IPS-20b (cell line): Measurements from ENCODE around the gene B3GNT7.
"Not testable (repeated sequence)": the region's sequence is repeated elsewhere in the genome, so short reads cannot be mapped to it uniquely, and the experiment has no call there.

Source experiments
- H3K27ac ChIP-seq: one replicate; pipeline ENCODE4 v1.5.1; 2013; ENCODE audit warnings: low read length
- H3K27me3 ChIP-seq: 2 replicates; pipeline ENCODE4 v1.6.1; 2013; ENCODE audit warnings: mild to moderate bottlenecking, low read length, inconsistent platforms; ENCODE audit not compliant: insufficient read depth
- H3K36me3 ChIP-seq: 2 replicates; pipeline ENCODE4 v1.6.1; 2013; ENCODE audit warnings: low read depth, mild to moderate bottlenecking, inconsistent platforms, low read length, moderate library complexity; ENCODE audit not compliant: insufficient read depth
- H3K4me1 ChIP-seq: 2 replicates; pipeline ENCODE4 v1.6.1; 2013; ENCODE audit warnings: mild to moderate bottlenecking, control low read depth, inconsistent platforms, low read length, moderate library complexity; ENCODE audit not compliant: insufficient read depth
- H3K4me3 ChIP-seq: 2 replicates; pipeline ENCODE4 v1.5.1; 2013; ENCODE audit warnings: mild to moderate bottlenecking, low read length, inconsistent platforms
- H3K9ac ChIP-seq: 2 replicates; pipeline ENCODE4 v1.6.1; 2013; ENCODE audit warnings: low read depth, mild to moderate bottlenecking, inconsistent platforms, low read length, moderate library complexity
- H3K9me3 ChIP-seq: 2 replicates; pipeline ENCODE4 v1.6.1; 2013; ENCODE audit warnings: mild to moderate bottlenecking, low read depth, low read length, inconsistent platforms; ENCODE audit not compliant: insufficient read depth

Gene B3GNT7

DNA sequence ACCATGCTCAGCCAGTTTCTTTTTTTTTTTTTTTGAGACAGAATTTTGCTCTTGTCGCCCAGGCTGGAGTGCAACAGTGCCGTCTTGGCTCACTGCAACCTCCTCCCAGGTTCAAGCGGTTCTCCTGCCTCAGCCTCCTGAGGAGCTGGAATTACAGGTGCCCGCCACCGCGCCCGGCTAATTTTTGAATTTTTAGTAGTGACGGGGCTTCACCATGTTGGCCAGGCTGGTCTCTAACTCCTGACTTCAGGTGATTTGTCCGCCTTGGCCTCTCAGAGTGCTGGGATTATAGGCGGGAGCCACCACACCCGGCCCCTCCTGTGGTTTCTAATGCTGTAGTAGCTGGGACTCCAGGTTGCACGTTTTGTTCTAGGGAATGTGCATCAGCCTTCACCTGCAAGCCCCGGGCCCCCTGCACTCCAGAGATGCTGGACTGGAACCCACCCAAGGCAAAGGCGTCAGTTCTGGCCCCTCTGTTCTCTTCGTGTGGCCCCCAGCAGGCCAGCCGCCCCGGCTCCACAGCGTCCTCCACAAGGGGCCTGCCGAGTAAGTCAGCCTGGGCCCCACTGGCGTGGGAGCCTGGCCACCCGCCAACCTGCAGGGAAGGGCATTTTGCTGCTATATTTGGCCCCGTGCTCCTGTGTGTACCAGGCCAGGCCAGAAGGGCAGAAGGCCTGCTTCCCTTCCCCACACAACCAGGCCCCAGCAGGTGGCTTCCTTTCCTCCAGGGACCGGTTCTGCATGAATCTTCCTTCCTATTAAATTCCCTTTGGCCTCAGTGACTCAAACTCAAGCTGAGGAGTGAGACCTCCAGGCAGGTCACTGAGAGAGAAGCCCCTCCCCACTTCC lies 25.7 kb upstream of the B3GNT7 start:
- no peaks in the 10 kb centered on the region for H3K27me3 ChIP-seq
- H3K9ac ChIP-seq, result peak overlapping the region; percentile 78; the same call in 1 of the 2 replicates
- H3K36me3 ChIP-seq, result no peaks in the 10 kb centered on the region
- H3K27ac ChIP-seq, result peak overlapping the region; percentile 99
- H3K9me3 ChIP-seq, result no peaks in the 10 kb centered on the region
- peak overlapping the region; percentile 47; the same call in 1 of the 2 replicates for H3K4me3 ChIP-seq
- H3K4me1 ChIP-seq, result peaks cover 27% of the 10 kb centered on the region

DNA sequence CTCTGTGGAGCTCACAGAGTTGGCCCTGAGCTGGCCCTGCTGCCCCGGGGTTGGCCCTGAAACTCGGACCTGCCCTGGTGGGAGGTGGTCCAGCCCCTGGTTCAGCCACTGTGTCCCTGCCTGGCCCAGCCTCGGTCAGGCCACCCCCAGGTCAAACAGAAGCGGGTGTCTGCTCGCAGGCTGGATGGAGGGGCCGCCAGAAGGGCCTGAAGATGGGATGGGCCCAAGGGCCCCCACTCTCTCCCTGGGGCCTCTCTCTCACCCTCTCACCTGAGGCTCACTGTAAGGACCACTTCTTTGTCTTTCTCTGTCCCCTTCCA lies 25.1 kb upstream of the B3GNT7 start:
- H3K4me1 ChIP-seq, result peaks cover 29% of the 10 kb centered on the region
- H3K36me3 ChIP-seq, result no peaks in the 10 kb centered on the region
- peak overlapping the region; percentile 78 for H3K9ac ChIP-seq
- H3K4me3 ChIP-seq, result peak overlapping the region; percentile 47; the same call in 1 of the 2 replicates
- H3K27me3 ChIP-seq, result no peaks in the 10 kb centered on the region
- peak overlapping the region; percentile 99 for H3K27ac ChIP-seq
- H3K9me3 ChIP-seq, result no peaks in the 10 kb centered on the region

DNA sequence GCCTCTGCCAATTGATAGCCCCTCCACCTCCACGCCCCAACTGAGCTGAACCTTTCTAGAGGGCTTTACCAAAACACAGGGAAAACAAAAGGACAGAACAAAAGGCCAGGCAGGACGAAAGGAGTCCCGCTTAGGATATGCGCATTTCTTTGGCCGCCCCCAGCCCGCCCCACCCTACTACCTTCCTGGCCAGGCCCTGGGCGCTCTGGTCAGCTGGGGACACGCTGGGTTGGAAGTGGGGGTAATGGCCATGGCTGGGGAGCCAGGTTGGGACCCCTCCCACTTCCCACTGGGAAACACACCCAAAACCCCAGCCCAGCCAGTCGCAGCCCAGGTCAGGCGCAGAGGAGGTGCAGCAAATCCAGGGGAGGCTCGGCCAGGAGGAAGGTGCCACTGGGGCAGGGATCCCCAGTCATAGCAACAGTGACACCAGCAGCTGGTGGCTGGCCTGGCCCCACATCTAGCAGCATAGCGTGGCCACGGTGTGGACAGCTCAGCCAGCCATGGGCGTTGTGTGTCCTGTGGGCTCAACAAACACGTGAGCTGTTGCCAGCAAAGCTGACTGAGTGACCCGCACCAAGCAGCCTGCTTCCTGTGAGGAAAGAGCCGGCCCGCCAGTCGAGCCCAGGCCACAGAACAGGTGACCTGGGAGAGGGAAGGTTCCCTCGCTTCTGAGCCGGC lies 24.6 kb upstream of the B3GNT7 start:
- peak overlapping the region; percentile 78 for H3K9ac ChIP-seq
- H3K36me3 ChIP-seq, result no peaks in the 10 kb centered on the region
- H3K27ac ChIP-seq, result peak overlapping the region; percentile 99

DNA sequence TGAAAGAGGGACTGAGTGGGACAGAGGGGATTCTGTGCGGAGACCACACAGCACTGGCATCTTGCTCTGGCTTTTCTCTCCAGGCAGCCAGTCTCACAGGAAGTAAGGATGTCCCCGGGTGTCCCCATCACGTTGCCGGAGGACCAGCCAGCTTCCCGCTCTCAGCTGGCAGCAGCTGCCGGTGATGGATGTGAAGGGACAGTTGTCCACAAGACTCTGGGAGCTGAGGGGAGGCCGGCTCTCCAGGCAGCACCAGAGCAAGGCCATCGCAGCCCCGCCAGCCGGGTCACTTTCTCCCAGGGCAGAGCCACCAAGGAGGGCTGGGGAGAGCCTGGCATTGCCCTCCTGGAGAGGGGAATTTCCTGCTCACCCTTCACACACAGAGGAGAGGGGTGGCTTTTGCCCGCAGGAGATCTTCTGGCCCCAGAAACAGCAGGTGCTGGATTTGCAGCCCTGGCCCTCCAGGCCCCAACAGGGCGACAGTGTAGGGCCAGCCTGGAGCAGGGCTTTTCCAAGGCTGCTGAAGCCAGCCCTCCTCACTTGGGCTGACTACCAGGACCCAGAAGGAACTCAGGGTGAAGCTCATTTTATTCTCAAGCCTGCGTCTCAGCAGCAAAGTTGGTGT lies 24.0 kb upstream of the B3GNT7 start:
- Histone ChIP-seq H3K27ac (peak overlapping the region; percentile 99), H3K4me1 (peaks cover 36% of the 10 kb centered on the region), H3K9ac (peak overlapping the region; percentile 78; the same call in 1 of the 2 replicates), H3K4me3 (no peak overlapping the region), H3K27me3 (no peaks in the 10 kb centered on the region), H3K9me3 (no peaks in the 10 kb centered on the region), H3K36me3 (no peaks in the 10 kb centered on the region)

More for the DNA sequence above, 24.6 kb upstream of the B3GNT7 start:
- no peaks in the 10 kb centered on the region for H3K9me3 ChIP-seq
- peaks cover 33% of the 10 kb centered on the region for H3K4me1 ChIP-seq
- peak overlapping the region; percentile 47; the same call in 1 of the 2 replicates for H3K4me3 ChIP-seq
- H3K27me3 ChIP-seq, result no peaks in the 10 kb centered on the region

DNA sequence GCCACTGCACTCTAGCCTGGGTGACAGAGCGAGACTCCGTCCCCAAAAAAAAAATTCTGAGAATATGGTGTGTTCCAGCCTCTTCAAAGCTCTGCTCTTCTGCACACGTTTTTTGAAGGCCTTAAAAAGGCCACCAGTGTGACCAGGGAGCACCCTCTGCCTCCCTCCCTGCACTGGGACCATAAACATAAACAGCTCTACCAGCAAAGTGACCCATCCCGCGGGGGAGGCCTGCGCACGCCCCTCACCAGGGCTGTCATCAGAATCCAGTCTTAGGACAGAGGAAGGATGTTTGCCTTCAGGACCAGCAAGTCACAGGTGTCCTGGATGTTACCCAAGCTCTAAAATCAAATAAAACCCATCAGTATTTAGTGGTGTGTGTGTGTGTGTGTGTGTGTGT lies 23.2 kb upstream of the B3GNT7 start:
- Histone ChIP-seq H3K27ac (no peak overlapping the region), H3K27me3 (no peaks in the 10 kb centered on the region), H3K36me3 (no peaks in the 10 kb centered on the region), H3K4me1 (peaks cover 42% of the 10 kb centered on the region), H3K9me3 (no peaks in the 10 kb centered on the region), H3K4me3 (no peak overlapping the region), H3K9ac (no peak overlapping the region)

DNA sequence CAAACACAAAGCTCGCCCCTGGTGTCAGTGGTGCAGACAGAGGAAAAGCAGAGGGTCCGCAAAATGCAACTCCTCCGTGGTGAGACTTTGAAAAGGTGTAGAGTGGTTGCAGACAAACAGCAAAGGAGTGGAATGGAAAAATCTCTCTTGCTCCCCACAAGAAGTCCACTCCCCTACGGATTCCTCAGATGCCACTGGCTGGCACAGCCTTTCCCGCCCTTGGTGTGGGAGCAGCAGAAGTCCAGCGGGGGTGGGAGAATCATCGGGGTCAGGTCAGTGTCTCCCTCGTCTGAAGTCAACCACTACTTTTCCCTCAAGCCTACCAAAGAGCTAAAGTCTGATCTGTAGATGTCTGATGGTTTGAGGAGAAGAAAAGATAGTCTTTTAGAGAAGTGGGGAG lies 22.3 kb upstream of the B3GNT7 start:
- Histone ChIP-seq H3K27me3 (no peaks in the 10 kb centered on the region), H3K9ac (no peak overlapping the region), H3K27ac (no peak overlapping the region), H3K9me3 (no peaks in the 10 kb centered on the region), H3K4me1 (peaks cover 47% of the 10 kb centered on the region), H3K4me3 (no peak overlapping the region), H3K36me3 (no peaks in the 10 kb centered on the region)

DNA sequence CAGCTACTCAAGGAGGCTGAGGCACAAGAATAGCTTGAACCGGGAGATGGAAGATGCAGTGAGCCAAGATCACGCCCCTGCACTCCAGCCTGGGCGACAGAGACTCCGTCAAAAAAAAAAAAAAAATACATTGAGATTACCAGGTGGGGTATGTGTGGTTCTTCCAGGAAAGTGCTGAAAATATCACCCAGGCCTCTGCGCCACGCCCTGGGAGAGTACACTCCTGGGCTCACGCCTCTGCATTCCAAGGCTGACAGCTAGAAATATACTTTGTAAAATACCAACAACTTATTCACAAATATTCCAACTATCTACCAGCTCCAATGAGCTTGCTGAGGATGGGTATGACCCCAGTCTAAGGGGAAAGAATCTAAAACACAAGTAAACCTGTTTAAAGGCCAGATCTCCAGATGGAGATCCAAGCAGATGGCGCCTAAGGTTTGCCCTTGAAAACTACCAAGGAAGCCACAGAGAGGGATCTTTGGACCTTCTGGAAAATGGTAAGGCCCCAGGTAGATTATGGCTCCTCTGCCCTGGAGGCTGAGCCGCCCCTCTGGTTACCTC lies 21.6 kb upstream of the B3GNT7 start:
- H3K27me3 ChIP-seq, result no peaks in the 10 kb centered on the region
- H3K9me3 ChIP-seq, result no peaks in the 10 kb centered on the region
- H3K9ac ChIP-seq, result no peak overlapping the region
- no peak overlapping the region for H3K27ac ChIP-seq
- H3K4me3 ChIP-seq, result no peak overlapping the region
- peaks cover 49% of the 10 kb centered on the region for H3K4me1 ChIP-seq
- no peaks in the 10 kb centered on the region for H3K36me3 ChIP-seq

DNA sequence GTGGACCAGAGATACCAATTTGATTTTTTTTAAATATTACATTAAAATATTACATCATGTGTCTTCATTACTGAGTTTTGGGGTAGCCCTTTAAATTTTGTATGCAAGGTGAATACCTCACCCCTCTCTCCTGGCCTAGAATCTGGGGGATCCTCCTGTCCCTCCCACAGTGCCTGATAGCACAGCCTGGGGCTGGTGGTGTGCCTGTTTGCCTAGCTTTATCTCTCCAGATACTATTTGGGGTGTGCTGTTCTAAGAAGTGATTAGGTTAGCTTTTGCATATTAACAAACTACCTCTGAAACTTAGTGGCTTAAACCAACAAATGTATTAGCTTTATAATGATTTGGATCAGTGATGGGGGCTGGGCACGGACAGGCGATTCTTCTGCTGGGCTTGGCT lies 20.7 kb upstream of the B3GNT7 start:
- Histone ChIP-seq H3K9me3 (no peaks in the 10 kb centered on the region), H3K36me3 (no peaks in the 10 kb centered on the region), H3K4me3 (no peak overlapping the region), H3K9ac (no peak overlapping the region; the same call in 1 of the 2 replicates), H3K27me3 (no peaks in the 10 kb centered on the region), H3K27ac (peak overlapping the region; percentile 58), H3K4me1 (peaks cover 48% of the 10 kb centered on the region)

DNA sequence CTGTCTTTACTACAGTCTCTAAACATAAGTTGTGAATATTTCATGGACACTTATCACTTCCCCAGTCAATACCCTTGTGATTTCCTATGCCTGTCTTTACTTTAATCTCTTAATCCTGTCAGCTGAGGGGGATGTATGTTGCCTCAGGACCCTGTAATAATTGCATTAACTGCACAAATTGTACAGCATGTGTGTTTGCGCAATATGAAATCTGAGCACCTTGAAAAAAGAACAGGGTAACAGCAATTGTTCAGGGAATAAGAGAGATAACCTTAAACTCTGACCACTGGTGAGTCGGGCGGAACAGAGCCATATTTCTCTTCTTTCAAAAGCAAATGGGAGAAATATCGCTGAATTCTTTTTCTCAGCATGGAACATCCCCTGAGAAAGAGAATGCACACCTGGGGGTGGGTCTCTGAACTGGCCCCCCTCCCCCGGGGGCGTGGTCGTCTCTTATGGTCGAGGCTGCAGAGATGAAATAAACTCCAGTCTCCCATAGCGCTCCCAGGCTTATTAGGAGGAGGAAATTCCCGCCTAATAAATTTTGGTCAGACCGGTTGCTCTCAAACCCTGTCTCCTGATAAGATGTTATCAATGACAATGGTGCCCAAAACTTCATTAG lies 19.4 kb upstream of the B3GNT7 start:
- not testable (repeated sequence) for H3K27me3 ChIP-seq, H3K4me3 ChIP-seq, H3K9me3 ChIP-seq, H3K27ac ChIP-seq, H3K36me3 ChIP-seq
- peak overlapping the region; percentile 59; the same call in 1 of the 2 replicates for H3K9ac ChIP-seq
- H3K4me1 ChIP-seq, result peaks cover 37% of the 10 kb centered on the region; the same call in 1 of the 2 replicates

DNA sequence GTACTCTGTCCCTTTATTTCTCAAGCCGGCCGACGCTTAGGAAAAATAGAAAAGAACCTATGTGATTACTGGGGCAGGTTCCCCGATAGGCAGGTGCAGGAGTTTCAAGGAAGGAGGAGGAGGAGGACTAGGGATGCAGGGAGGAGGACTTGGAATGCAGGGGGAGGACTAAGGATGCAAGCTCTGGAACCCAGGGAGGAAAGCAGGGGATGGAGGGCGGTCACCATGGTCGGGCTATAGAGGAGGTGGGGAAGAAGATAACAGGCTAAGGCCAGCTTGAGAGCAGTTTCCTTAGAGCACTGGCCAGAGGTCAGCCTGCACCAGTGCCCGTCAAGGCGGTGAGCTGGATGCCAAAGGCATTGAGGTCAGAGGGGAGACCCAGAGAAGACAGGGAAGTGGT lies 18.7 kb upstream of the B3GNT7 start:
- H3K4me1 ChIP-seq, result peaks cover 29% of the 10 kb centered on the region; the same call in 1 of the 2 replicates
- H3K4me3 ChIP-seq, result peak overlapping the region; percentile 24; the same call in 1 of the 2 replicates
- H3K27ac ChIP-seq, result peak overlapping the region; percentile 93
- no peaks in the 10 kb centered on the region for H3K36me3 ChIP-seq
- H3K9ac ChIP-seq, result peak overlapping the region; percentile 63; the same call in 1 of the 2 replicates
- no peaks in the 10 kb centered on the region for H3K9me3 ChIP-seq
- H3K27me3 ChIP-seq, result no peaks in the 10 kb centered on the region
